Stimulated activated CD8-positive, alpha-beta memory T cell treated with anti-CD3 and anti-CD28 coated beads, Interleukin-12 subunit alpha, Interleukin-12 subunit beta, amount 100 ng/mL, for 1 hour (primary cell): ENCODE measurements around the gene SLC7A4.

ENCODE experiments used
- DNase-seq: peaks from one replicate; pipeline ENCODE4 v3.0.0-alpha.2; 2020; ENCODE audit warnings: low read depth

Gene SLC7A4

DNA sequence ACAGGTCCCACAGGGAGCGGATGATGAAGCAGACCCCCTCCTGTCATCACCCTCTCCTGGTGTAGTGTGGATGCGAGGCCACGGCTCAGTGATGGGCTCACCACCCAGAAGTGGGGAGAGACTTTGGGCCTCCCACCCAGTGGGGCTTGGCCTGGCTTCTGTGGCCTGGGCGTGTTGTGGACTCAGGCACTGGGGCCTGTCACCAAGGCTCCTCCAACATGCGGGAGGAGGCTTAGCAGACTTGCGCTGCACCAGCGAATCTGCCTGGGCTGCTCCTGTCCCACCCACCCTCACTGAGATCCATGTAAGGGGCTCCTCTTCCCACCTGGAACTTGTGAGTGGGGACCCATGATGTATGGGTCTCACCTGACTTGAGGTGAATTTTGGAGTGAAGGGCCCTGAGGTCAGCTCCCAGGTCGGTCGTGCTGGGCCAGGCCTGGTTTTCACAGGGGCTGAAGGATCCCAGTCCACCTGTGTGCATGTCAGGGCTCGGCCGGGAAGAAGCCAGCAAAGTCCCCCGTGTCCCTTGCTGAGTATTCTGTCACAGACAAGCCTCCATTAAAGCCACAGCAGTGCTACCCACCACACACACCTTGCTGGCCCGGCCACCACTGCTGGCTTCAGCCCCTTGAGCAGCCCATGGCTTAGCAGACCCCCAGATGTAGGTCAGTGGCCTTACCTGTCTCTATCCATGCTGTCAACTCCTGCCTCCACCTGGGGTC, 34.7 kb downstream of the SLC7A4 start:
- no peak for DNase-seq

GRCh38 chr22:20996598-20997535, 35.5 kb downstream of the SLC7A4 start:
- DNase-seq, result no peak

GRCh38 chr22:20996031-20996410, 36.3 kb downstream of the SLC7A4 start:
- DNase-seq, result no peak

- no peak for DNase-seq
Measured at GRCh38 chr22:20995329-20996030, 36.9 kb downstream of the SLC7A4 start.

DNA sequence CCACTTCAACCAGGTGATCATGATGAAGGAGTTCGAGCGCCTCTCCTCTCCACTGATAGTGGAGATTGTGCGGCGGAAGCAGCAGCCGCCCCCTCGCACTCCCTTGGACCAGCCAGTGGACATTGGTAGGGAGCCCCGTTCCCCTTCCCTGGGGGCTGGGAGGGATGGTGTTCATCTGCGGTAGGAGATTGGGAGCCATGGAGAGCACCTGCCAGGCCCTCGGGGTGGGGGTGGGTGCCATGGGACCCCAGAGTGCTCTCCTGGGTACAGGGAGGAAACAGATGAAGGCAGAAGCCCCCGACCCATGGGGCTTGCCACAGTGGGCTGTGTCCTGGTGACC, 37.5 kb downstream of the SLC7A4 start:
- DNase-seq, result no peak

DNA sequence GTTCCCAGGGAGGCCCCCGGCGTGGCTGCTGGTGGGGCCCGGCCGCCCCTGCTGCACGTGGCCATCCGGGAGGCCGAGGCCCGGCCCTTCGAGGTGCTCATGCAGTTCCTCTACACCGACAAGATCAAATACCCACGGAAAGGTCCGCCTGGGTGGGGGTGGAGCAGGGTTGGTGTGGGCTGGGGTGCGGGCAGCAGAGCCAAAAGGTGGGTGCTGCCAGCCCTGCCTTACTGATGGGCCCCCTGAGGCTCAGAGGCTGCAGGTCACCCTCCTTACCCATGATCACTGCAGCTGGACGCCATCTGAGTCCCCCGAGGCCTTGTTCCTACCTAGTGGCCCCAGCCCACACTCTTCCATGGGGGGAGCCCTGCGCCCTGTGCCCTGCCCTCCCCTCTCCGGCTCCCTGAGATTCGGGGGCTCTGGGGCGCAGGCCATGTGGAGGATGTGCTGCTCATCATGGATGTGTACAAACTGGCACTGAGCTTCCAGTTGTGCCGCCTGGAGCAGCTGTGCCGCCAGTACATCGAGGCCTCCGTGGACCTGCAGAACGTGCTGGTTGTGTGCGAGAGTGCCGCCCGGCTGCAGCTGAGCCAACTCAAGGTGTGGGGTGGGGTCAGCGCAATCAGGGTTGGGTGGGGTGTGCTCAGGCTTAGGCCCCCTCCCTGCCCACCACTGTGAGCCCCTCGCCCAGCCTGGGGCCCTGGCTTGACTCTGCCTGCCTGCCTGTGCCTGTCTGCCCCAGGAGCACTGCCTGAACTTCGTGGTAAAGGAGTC, 38.0 kb downstream of the SLC7A4 start:
- no peak for DNase-seq

- no peak for DNase-seq
Measured at GRCh38 chr22:20993304-20994127, 38.8 kb downstream of the SLC7A4 start.

DNA sequence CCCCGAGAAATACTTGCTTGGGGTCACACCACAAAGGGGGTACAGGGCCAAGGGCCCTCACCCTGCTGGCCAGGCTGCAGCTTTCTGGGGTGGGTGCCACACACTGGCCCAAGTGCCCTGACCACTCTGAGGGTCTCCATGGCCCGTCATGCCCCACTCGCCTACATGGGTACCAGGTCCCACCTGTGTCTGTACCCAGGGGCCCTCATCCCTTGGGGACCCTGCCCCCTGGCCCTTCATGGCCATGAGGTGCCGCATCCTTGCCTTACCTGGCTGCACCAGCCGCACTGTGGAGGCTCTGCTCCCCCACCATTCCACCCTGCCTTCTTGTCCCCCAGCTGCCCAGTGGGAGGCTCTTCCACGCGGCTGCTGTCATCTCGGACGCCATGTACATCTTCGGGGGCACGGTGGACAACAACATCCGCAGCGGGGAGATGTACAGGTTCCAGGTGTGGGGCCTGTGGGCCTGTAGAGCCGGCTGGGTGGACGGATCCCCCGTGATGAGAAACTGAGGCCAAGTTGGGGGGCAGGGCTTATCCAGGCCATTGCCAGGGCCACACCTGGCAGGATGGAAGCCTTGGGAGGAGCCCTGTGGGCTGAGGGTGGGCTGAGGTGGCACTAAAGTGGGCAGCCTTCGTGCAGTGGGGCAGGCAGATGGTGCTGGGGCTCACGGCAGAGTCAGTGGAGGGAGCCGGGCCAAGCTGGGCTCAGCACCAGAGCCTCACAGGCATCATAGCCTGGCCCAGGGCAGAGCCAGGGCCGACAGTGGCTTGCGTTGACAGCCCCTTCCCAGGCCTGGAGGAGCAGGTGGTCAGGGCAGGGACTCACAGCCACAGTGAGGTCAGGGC, 39.7 kb downstream of the SLC7A4 start:
- DNase-seq, result no peak

DNA sequence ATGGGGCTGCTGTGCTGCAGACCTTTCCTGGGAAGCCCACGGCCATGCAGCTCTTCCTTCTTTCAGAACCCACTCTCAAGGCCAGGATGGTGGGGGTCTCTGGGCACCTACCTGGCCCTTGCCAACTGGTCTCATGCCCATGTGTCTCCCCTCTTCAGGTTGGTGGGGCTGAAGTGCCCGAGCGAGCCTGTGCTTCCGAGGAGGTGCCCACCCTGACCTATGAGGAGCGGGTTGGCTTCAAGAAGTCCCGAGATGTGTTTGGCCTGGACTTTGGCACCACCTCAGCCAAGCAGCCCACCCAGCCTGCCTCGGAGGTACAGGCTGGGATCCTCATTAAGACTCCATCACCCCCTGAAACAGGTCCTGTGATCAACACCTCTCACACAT, 40.3 kb downstream of the SLC7A4 start:
- DNase-seq, result no peak

DNA sequence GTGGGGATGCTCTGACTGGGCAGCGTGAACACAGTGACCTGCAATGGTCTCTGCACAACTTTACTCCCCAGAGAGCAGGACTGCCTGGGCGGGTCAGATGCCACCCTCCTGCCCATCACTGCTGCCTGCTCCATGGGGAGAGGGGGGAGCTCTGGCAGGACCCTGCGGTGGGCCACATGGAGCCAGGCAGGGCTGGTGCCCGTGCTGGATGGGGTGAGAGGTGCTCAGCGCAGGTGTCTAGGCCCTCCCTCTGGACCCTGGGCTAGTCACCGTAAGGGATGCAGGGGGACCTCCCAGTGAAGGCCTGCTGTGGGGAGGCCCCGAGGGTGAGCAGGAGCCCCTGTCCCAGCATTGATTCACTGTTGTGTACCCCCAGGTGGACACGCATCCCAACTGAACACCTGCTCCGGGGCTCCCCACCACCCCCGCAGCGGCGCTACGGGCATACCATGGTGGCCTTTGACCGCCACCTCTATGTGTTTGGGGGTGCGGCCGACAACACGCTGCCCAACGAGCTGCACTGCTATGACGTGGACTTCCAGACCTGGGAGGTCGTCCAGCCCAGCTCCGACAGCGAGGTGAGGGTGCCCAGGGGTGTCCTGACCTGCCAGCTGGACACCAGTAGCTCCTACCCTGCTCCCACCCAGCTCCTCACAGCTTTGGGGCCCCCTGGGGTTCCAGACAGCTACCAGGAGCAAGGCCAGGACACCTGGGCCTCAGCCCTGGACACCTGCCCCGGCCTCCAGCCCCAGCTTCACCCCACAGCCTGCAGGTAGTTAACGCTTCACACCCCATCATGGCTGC, 40.9 kb downstream of the SLC7A4 start:
- no peak for DNase-seq

- no peak for DNase-seq
Measured at GRCh38 chr22:20990184-20991180, 41.9 kb downstream of the SLC7A4 start.

GRCh38 chr22:20989323-20990138, 42.8 kb downstream of the SLC7A4 start:
- no peak for DNase-seq

GRCh38 chr22:20988573-20989322, 43.6 kb downstream of the SLC7A4 start:
- no peak for DNase-seq

DNA sequence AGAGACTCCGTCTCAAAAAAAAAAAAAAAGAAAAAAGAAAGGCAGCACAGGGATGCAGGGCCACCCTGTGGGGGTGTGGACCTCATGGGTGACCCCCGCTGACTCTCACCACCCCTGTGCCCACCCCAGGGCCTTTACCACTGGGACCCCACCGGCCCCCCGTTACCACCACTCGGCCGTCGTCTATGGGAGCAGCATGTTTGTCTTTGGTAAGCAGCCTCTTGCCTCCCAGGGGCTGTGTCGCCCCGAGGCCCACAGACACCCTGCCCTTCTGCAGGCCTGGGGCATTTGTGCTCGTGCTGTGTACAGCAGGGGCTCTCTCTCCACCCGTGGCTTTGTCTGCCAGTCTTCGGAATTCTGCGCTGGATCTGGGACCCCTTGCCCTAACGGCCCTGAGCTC, 45.0 kb downstream of the SLC7A4 start:
- no peak for DNase-seq

- DNase-seq, result no peak
Measured at GRCh38 chr22:20986365-20986764, 46.0 kb downstream of the SLC7A4 start.

DNA sequence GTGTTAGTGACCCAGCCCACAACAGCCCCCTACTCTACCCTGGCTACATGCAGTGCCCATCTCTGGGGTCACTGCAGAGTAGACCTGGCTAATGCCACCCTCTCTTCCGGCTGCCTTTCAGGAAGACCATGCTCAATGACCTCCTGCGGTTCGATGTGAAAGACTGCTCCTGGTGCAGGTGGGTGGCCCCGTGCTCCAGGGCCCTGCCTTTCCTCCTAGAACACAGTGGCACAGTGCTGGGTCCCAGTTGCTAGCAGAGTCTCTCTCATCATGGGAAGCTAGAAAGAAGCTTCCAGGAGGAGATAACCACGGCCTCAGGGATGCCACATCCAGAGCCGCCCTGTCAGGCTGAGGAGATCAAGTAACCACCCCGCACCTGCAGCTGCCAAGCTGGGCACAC, 46.6 kb downstream of the SLC7A4 start:
- no peak for DNase-seq
